Measurements from ENCODE around the gene MSI2.

DNA sequence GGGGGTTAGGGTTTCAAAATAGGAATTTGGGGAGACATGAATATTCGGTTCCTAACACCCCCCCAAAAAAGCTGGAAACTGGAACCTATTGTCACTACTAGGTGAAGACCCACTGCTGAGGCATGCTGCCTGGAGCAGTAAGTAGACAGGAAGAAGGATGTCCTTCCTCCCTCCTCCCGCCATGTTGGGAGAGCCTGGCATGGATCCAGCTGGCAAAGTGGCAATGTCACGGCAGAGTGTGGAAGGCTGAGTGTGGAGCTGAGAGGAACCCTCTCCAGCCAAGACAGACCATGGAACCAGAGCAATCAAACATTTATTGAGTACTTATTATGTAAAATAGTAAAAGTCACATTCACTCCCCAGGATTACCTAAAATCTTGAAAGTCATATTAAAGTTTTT, 439.7 kb downstream of the MSI2 start:
- TF ChIP-seq, protein P1, sequence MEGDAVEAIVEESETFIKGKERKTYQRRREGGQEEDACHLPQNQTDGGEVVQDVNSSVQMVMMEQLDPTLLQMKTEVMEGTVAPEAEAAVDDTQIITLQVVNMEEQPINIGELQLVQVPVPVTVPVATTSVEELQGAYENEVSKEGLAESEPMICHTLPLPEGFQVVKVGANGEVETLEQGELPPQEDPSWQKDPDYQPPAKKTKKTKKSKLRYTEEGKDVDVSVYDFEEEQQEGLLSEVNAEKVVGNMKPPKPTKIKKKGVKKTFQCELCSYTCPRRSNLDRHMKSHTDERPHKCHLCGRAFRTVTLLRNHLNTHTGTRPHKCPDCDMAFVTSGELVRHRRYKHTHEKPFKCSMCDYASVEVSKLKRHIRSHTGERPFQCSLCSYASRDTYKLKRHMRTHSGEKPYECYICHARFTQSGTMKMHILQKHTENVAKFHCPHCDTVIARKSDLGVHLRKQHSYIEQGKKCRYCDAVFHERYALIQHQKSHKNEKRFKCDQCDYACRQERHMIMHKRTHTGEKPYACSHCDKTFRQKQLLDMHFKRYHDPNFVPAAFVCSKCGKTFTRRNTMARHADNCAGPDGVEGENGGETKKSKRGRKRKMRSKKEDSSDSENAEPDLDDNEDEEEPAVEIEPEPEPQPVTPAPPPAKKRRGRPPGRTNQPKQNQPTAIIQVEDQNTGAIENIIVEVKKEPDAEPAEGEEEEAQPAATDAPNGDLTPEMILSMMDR (IDR thresholded peaks at IDR 0.05): no peak
- no peak for TF ChIP-seq EZH2 (IDR thresholded peaks at IDR 0.05; ENCODE audit: borderline replicate concordance, insufficient read depth, low read depth, low read length, poor library complexity, severe bottlenecking)

Measured in B cell (primary cell).